ENCODE results near the gene TMEM238L. TPM values are rescaled to one million over a fixed set of nuclear protein-coding genes. Genes with fewer than 3 reads are reported as not detected.
A peak's percentile ranks its signal among the peaks of the same experiment; 100 is the strongest.

Gene TMEM238L
- total and polyA plus RNA-seq, 3 experiments from 2014 or later, result not detected

GRCh38 chr17:10767232-10767631 is 36.7 kb downstream of the TMEM238L start:
- no peak overlapping the region for H3K4me3 Mint-ChIP-seq
- no peaks in the 10 kb centered on the region for H3K36me3 ChIP-seq (ENCODE audit: insufficient read depth, low read length)
- peaks cover 3 to 9% (median 7%) of the 10 kb centered on the region in 5 donors for H3K9me3 Mint-ChIP-seq
- H3K4me3 ChIP-seq (ENCODE audit: low read length), result no peak overlapping the region
- H3K36me3 Mint-ChIP-seq, result peaks cover 0 to 8% (median 0%) of the 10 kb centered on the region in 3 donors
- no peak for DNase-seq
- H3K4me1 ChIP-seq (ENCODE audit: insufficient read depth, low read length), result no peaks in the 10 kb centered on the region
- no peaks in the 10 kb centered on the region for H3K4me1 Mint-ChIP-seq
- H3K27me3 Mint-ChIP-seq, result peaks cover 4 to 8% of the 10 kb centered on the region in 2 donors
- no peaks in the 10 kb centered on the region for H3K27me3 ChIP-seq (ENCODE audit: insufficient read depth, low read length, poor library complexity, severe bottlenecking)
- H3K27ac Mint-ChIP-seq, result no peak overlapping the region
- H3K9me3 ChIP-seq (ENCODE audit: low read length), result peaks cover 1% of the 10 kb centered on the region
- ChIA-PET POLR2A (no interaction called here), CTCF (interaction anchor here (1.8 kb wide), 1 partner anchor 23 kb away, joined by 5 read pairs; no protein-coding TSS in a partner anchor)
- H3K27ac ChIP-seq (ENCODE audit: low read depth, low read length), result no peak overlapping the region

- no peaks in the 10 kb centered on the region for H3K4me1 Mint-ChIP-seq
- Histone ChIP-seq H3K27ac (ENCODE audit: low read depth, low read length) (no peak overlapping the region), H3K27me3 (ENCODE audit: insufficient read depth, low read length, poor library complexity, severe bottlenecking) (no peaks in the 10 kb centered on the region), H3K36me3 (ENCODE audit: insufficient read depth, low read length) (no peaks in the 10 kb centered on the region), H3K9me3 (ENCODE audit: low read length) (no peaks in the 10 kb centered on the region), H3K4me1 (ENCODE audit: insufficient read depth, low read length) (no peaks in the 10 kb centered on the region), H3K4me3 (ENCODE audit: low read length) (no peak overlapping the region)
- H3K9me3 Mint-ChIP-seq, result no peaks in the 10 kb centered on the region
- ChIA-PET POLR2A (no interaction called here), CTCF (no interaction called here)
- peaks cover 4 to 8% of the 10 kb centered on the region in 2 donors for H3K27me3 Mint-ChIP-seq
- no peak overlapping the region for H3K27ac Mint-ChIP-seq
- H3K36me3 Mint-ChIP-seq, result peaks cover 0 to 3% (median 0%) of the 10 kb centered on the region in 3 donors
- DNase-seq, result no peak
- no peak overlapping the region for H3K4me3 Mint-ChIP-seq
Observed at GRCh38 chr17:10762037-10762436, 41.9 kb downstream of the TMEM238L start.

DNA sequence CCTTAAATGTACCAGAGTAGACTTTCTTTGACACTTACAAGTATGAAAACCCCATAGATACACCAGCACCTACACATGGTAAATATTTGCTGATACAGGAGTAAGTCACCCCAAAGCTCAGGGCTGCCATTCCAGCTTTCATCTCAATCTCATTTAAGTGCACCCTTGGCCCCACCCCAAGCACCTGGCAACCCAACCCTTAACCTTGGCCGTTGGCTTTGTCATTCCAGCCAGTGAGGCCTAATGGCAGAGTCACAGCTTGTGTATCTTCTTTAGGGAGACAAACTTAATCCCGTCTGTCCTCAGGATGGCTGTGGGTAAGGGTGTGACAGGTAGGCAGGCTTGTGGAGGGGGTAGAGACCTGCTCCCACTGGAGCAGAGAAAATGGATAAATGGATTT is 42.6 kb downstream of the TMEM238L start:
- no peak overlapping the region for H3K27ac ChIP-seq (ENCODE audit: low read depth, low read length)
- H3K27me3 Mint-ChIP-seq, result peaks cover 4 to 7% of the 10 kb centered on the region in 2 donors
- H3K9me3 ChIP-seq (ENCODE audit: low read length), result no peaks in the 10 kb centered on the region
- H3K36me3 Mint-ChIP-seq, result peaks cover 0 to 3% (median 0%) of the 10 kb centered on the region in 3 donors
- H3K36me3 ChIP-seq (ENCODE audit: insufficient read depth, low read length), result no peaks in the 10 kb centered on the region
- no peaks in the 10 kb centered on the region for H3K4me1 ChIP-seq (ENCODE audit: insufficient read depth, low read length)
- POLR2A ChIA-PET, result no interaction called here
- H3K4me3 ChIP-seq (ENCODE audit: low read length), result no peak overlapping the region
- H3K4me3 Mint-ChIP-seq, result no peak overlapping the region
- CTCF ChIA-PET, result interaction anchor here (1.0 kb wide), 1 partner anchor 115 kb away, joined by 3 read pairs; no protein-coding TSS in a partner anchor
- H3K27ac Mint-ChIP-seq, result no peak overlapping the region
- no peak for DNase-seq
- H3K27me3 ChIP-seq (ENCODE audit: insufficient read depth, low read length, poor library complexity, severe bottlenecking), result no peaks in the 10 kb centered on the region
- H3K4me1 Mint-ChIP-seq, result no peaks in the 10 kb centered on the region
- no peaks in the 10 kb centered on the region for H3K9me3 Mint-ChIP-seq

DNA sequence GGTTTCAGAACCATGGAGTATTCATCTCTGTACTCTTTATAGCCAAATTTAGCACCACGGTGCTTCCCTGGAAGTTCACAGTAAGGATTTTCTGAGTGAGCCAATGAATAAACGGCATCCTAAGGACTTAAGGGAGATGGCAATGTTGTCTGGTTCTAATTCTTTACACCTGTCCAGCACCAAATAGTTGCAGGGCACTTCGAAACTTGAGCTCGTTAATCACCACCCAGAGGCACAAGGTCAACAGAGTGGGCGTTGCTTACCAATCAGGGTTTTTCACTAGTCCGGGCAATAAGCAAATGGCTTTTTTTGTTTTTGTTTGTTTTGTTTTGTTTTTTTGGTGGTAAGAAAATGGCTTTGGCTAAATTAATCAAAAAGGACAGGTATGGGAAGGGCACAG is 45.8 kb downstream of the TMEM238L start:
- Mint-ChIP-seq H3K36me3 (no peaks in the 10 kb centered on the region), H3K9me3 (no peaks in the 10 kb centered on the region), H3K27ac (peak overlapping the region in 1 of 8 donors; percentile 12), H3K4me3 (no peak overlapping the region), H3K27me3 (peaks cover 0 to 4% of the 10 kb centered on the region in 2 donors), H3K4me1 (no peaks in the 10 kb centered on the region)
- CTCF ChIA-PET, result interaction anchor here (1.5 kb wide), 1 partner anchor 87 kb away, joined by 6 read pairs; no protein-coding TSS in a partner anchor
- POLR2A ChIA-PET, result no interaction called here
- DNase-seq, result no peak
- Histone ChIP-seq H3K27me3 (ENCODE audit: insufficient read depth, low read length, poor library complexity, severe bottlenecking) (no peaks in the 10 kb centered on the region), H3K27ac (ENCODE audit: low read depth, low read length) (no peak overlapping the region), H3K4me3 (ENCODE audit: low read length) (no peak overlapping the region), H3K4me1 (ENCODE audit: insufficient read depth, low read length) (no peaks in the 10 kb centered on the region), H3K36me3 (ENCODE audit: insufficient read depth, low read length) (no peaks in the 10 kb centered on the region), H3K9me3 (ENCODE audit: low read length) (no peaks in the 10 kb centered on the region)

- Histone ChIP-seq H3K36me3 (ENCODE audit: insufficient read depth, low read length) (no peaks in the 10 kb centered on the region), H3K4me1 (ENCODE audit: insufficient read depth, low read length) (no peaks in the 10 kb centered on the region), H3K27ac (ENCODE audit: low read depth, low read length) (no peak overlapping the region), H3K27me3 (ENCODE audit: insufficient read depth, low read length, poor library complexity, severe bottlenecking) (no peaks in the 10 kb centered on the region), H3K9me3 (ENCODE audit: low read length) (no peaks in the 10 kb centered on the region), H3K4me3 (ENCODE audit: low read length) (no peak overlapping the region)
- Mint-ChIP-seq H3K27me3 (peaks cover 0 to 4% of the 10 kb centered on the region in 2 donors), H3K27ac (no peak overlapping the region), H3K9me3 (no peaks in the 10 kb centered on the region), H3K4me1 (no peaks in the 10 kb centered on the region), H3K36me3 (no peaks in the 10 kb centered on the region), H3K4me3 (no peak overlapping the region)
- ChIA-PET CTCF (interaction anchor here (1.5 kb wide), 1 partner anchor 87 kb away, joined by 6 read pairs; no protein-coding TSS in a partner anchor), POLR2A (no interaction called here)
- DNase-seq, result no peak
Observed at GRCh38 chr17:10757647-10758046, 46.3 kb downstream of the TMEM238L start.

DNA sequence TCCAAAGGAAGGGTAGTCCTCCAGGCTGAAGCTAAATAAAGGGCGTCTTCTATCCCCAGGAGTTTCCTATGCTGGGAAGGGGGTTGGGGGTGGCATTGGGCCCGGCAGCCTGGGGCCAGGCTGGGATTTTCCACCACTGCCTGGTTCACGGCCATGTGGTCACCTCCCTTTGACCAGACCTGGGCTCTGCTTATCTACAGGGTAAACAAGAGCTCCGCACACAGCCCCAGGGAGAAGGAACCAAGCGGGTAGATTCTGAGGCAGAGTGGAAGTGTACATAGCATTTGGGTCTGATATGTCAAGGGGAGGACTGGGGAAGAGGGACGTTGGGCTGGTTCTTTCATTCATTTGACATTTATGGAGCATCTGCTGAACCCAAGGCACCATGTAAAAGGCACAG is 46.8 kb downstream of the TMEM238L start:
- Histone ChIP-seq H3K36me3 (ENCODE audit: insufficient read depth, low read length) (no peaks in the 10 kb centered on the region), H3K4me1 (ENCODE audit: insufficient read depth, low read length) (no peaks in the 10 kb centered on the region), H3K27me3 (ENCODE audit: insufficient read depth, low read length, poor library complexity, severe bottlenecking) (no peaks in the 10 kb centered on the region), H3K27ac (ENCODE audit: low read depth, low read length) (no peak overlapping the region), H3K4me3 (ENCODE audit: low read length) (no peak overlapping the region), H3K9me3 (ENCODE audit: low read length) (no peaks in the 10 kb centered on the region)
- Mint-ChIP-seq H3K9me3 (no peaks in the 10 kb centered on the region), H3K4me1 (no peaks in the 10 kb centered on the region), H3K27ac (peak overlapping the region in 1 of 8 donors; percentile 32), H3K4me3 (no peak overlapping the region), H3K27me3 (peaks cover 0 to 4% of the 10 kb centered on the region in 2 donors), H3K36me3 (no peaks in the 10 kb centered on the region)
- CTCF ChIA-PET, result interaction anchor here (1.5 kb wide), 1 partner anchor 88 kb away, joined by 6 read pairs; no protein-coding TSS in a partner anchor
- no peak for DNase-seq
- POLR2A ChIA-PET, result no interaction called here

DNA sequence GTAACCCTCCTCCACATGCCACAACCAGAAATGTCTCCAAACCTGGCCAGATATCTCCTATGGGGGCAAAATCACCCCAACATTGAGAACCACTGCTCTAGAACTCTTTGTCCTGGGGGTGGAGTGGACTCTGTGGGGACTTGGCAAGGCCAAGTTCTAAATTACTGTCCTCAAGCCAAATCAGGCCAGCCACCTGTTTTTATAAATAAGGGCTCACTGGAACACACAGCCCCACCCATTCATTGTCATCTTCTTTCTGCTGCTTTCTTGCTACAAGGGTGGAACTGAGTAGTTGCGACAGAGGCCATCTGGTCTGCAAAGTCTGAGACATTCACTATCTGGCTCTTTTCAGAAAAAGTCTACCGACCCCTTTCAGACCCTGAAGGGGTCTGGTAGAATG is 47.3 kb downstream of the TMEM238L start:
- no peaks in the 10 kb centered on the region for H3K9me3 Mint-ChIP-seq
- ChIA-PET POLR2A (no interaction called here), CTCF (no interaction called here)
- no peak overlapping the region for H3K4me3 Mint-ChIP-seq
- H3K27me3 Mint-ChIP-seq, result peaks cover 0 to under 1% of the 10 kb centered on the region in 2 donors
- H3K27ac Mint-ChIP-seq, result peak overlapping the region in 1 of 8 donors; percentile 32
- H3K4me3 ChIP-seq (ENCODE audit: low read length), result no peak overlapping the region
- no peaks in the 10 kb centered on the region for H3K4me1 ChIP-seq (ENCODE audit: insufficient read depth, low read length)
- H3K9me3 ChIP-seq (ENCODE audit: low read length), result no peaks in the 10 kb centered on the region
- H3K36me3 Mint-ChIP-seq, result no peaks in the 10 kb centered on the region
- no peaks in the 10 kb centered on the region for H3K4me1 Mint-ChIP-seq
- DNase-seq, result no peak
- H3K36me3 ChIP-seq (ENCODE audit: insufficient read depth, low read length), result no peaks in the 10 kb centered on the region
- no peak overlapping the region for H3K27ac ChIP-seq (ENCODE audit: low read depth, low read length)
- H3K27me3 ChIP-seq (ENCODE audit: insufficient read depth, low read length, poor library complexity, severe bottlenecking), result no peaks in the 10 kb centered on the region

DNA sequence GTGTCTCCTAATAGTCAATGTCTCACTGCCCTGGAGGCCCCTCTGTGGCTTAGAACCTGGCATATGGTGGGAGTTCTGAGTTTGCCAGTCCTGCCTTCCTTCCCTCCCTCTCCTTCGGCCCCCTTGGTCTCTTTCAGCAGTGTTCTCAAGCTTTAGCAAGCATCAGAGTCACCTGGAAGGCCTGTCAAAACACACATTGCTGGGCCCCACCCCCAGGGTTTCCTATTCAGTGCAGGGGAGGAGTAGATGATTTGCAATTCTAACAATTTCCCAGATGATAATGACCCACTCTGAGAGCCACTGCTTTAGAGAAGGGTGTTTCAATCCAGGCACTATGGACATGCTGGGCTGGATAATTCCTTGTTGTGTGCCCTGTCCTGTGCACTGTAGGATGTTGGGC is 47.7 kb downstream of the TMEM238L start:
- H3K9me3 Mint-ChIP-seq, result no peaks in the 10 kb centered on the region
- no peak for DNase-seq
- Histone ChIP-seq H3K36me3 (ENCODE audit: insufficient read depth, low read length) (no peaks in the 10 kb centered on the region), H3K9me3 (ENCODE audit: low read length) (no peaks in the 10 kb centered on the region), H3K27ac (ENCODE audit: low read depth, low read length) (no peak overlapping the region), H3K4me1 (ENCODE audit: insufficient read depth, low read length) (no peaks in the 10 kb centered on the region), H3K4me3 (ENCODE audit: low read length) (no peak overlapping the region), H3K27me3 (ENCODE audit: insufficient read depth, low read length, poor library complexity, severe bottlenecking) (no peaks in the 10 kb centered on the region)
- H3K36me3 Mint-ChIP-seq, result no peaks in the 10 kb centered on the region
- POLR2A ChIA-PET, result no interaction called here
- CTCF ChIA-PET, result no interaction called here
- H3K27ac Mint-ChIP-seq, result no peak overlapping the region
- no peak overlapping the region for H3K4me3 Mint-ChIP-seq
- H3K4me1 Mint-ChIP-seq, result no peaks in the 10 kb centered on the region
- no peaks in the 10 kb centered on the region for H3K27me3 Mint-ChIP-seq

Data from CD8-positive, alpha-beta memory T cell (primary cell).